Inflammatory macrophage treated with lipopolysaccharide for 1 hour (primary cell): ENCODE results near the gene HTR4.
"Not testable (repeated sequence)": the region's sequence is repeated elsewhere in the genome, so short reads cannot be mapped to it uniquely, and the experiment has no call there.

Experiments
- DNase-seq, 2 donors: peaks; one replicate each; pipeline ENCODE4 v3.0.0-alpha.2; 2020 to 2022

Gene HTR4

GRCh38 chr5:148529450-148529849, 124.9 kb downstream of the HTR4 start:
- DNase-seq = not testable (repeated sequence)

DNA sequence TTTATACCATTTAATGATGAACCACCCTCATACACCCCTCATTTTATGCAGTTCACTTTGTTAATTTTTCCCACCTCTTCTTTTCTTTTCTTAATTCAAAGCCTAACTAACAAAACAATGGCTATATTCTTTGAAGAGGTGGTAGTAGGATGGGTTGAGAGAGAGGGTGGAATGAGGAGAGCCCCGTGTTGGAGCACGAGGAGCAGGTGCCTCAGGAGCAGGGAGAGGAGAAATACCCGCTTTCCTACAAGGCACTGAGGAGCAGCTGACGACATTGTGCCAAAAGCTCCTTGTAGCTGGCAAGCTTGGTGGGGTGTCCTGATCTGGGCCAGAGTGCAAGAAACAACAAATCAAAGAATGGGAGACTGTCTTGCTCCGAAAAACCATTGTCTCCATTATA, 129.6 kb downstream of the HTR4 start:
- no peak for DNase-seq

- DNase-seq = no peak
Observed at GRCh38 chr5:148523139-148523538, 131.2 kb downstream of the HTR4 start.

DNA sequence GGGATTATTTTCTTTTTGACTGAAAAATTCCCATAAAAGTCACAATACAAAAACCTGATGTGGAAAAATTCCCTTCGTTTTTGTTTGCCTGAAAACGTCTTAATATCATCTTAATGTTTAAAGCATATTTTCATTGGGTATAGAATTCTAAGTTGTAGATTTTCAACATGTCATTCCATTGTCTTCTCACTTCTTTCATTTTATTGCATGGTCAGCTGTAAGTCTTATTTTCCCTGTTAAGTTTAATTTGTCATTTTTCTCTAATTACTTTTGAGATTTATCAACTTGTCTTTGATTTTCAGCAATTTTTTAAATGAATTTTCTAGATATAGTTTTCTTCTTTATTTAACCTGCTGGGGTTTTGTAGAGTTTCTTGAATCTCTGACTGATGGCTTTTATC, 138.9 kb downstream of the HTR4 start:
- no peak for DNase-seq

DNA sequence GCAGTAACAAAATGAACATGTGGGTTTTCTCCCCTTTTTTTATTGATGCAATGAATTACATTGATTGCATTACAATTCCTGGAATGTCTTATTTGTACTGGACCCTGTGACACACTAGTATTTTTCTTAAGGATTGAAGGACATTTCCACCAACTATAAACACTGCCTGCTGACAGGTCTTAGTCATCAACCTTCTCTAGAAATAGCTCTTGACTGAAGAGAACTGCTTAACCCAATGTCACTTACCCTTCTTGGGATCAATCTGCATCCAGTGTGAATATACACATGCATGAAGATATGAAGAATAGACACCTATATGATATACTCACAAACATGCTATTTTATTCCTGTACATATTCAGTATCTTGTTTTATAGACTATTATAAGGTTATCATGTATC, 140.0 kb downstream of the HTR4 start:
- DNase-seq = no peak

- DNase-seq = no peak
Observed at GRCh38 chr5:148512498-148512897, 141.8 kb downstream of the HTR4 start.

- no peak for DNase-seq
Observed at GRCh38 chr5:148511810-148512347, 142.4 kb downstream of the HTR4 start.

GRCh38 chr5:148509893-148510292, 144.4 kb downstream of the HTR4 start:
- no peak for DNase-seq

DNA sequence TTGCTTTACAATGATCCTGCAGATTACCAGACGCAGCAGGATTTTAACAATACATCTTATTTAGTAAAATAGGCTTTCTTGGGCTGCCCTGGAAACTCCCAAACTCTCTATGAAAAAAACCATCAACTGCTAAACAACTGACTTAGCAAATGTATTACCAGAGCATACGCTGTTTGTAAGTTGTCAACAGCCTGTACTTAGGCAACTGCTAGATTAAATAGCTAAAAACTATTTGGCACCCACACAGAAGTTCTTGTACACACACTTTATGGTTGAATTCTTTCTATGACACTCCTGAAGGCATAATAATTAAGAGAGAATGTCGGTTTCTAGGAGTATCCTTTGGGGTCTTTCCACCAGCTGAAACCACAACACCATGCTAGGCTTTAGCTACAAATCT, 146.7 kb downstream of the HTR4 start:
- DNase-seq = no peak

- no peak for DNase-seq
Observed at GRCh38 chr5:148499452-148499851, 154.9 kb downstream of the HTR4 start.

DNA sequence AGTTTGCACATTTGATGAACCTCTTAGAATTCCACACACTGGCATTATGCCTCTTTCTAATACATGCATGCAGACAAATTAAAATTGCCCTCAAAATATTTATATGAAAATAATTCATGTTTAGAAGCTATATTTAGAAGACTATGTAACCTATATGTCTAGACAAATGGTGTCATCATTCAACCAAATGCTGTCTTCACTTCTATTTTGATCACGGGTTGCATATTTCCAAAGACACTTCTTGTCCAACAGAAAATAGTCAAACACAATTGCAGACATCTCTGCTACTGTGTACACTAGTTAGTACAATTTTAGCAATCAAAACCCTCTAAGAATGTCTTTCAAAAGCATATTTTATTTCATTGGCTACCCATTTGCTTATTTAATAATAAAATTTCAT, 156.6 kb downstream of the HTR4 start:
- DNase-seq = no peak

DNA sequence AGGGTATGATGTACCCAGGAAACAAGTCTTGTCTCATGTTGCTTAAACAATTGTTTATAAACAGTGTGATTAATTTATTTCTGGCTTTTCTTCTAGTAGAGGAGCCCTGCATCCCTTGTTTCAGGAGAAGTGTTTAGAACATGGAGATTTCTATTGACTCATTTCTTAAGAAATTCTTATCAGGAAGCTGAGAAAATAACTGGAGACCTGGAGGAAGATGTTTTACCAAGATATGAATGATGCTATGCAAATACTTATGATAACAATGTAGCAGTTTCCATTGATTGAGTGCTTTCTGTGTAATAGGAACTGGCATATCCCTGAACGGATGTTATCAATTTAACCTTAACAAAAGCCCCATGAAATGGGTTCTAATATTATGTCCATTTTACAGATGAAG, 162.0 kb downstream of the HTR4 start:
- no peak for DNase-seq

DNA sequence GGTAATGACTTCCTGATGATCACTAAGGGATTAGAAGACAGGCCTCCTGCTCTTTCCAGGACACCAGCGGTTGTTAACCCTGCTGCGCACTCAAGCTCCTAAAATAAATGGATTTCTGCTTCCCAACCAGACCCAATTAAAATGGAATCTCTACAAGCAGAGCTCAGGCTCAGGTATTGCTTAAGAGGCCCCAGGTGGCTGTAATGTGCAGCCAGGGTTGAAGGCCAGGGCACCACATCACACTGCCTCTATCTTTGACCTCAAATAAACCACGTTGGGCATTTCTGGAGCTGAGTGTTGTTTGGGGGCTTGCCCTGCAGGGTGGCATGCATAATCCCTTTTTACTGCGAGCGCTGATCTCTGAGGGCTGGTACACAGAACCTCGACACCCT, 162.5 kb downstream of the HTR4 start:
- no peak for DNase-seq

DNA sequence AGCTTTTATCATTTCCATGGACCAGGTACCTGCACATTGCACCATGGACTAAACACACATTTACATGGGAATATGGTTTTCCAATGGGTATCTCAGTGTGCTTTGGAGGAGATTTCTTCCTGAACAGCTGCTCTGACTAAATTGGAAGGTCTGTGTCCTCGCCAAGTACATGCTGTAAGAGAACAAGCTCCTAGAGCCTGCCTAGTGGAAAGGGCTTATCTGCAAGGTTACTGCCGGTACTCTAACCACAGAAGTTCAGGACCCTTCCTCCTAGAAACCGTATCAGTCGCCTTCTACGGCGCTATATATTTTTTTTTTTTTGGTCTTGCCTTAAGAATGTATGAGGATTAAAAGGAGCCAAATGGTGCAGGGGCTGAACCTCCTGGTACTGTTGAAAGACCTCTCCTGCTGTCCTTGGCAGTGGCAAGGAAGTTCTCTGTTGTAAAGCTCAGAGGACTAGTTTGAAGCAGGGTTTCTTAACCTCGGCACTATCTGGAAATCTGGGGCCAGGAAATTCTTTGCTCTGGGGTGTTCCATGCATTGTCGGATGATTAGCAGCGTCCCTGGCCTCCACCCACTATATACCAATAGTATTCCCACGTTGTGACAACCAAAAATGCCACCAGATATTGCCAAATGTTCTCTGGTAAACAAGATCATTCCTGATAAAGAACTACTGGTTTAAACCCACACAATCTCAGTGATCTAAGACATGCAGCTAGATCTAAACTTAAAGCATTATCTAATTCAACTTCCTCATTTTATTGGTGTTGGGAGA, 163.1 kb downstream of the HTR4 start:
- peak; percentile 10 to 56 for DNase-seq

DNA sequence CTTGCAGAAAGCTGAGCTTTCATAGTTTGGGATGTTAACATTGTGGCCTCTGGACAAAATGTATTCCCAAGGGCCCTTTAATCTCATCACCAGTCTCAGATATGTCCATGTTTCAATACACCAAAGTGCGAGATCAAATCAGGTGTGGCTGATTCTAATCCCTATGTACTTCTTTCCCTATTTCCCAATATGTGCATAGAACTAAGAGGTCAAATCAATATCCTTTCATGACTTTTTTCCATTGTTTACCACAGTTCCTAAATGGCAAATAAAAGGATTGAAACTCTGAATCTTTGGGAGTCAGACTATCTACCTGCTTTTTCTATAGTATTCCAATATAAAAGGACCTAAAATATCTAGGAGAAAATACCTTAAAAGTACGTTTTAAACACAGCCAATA, 165.6 kb downstream of the HTR4 start:
- DNase-seq = no peak

DNA sequence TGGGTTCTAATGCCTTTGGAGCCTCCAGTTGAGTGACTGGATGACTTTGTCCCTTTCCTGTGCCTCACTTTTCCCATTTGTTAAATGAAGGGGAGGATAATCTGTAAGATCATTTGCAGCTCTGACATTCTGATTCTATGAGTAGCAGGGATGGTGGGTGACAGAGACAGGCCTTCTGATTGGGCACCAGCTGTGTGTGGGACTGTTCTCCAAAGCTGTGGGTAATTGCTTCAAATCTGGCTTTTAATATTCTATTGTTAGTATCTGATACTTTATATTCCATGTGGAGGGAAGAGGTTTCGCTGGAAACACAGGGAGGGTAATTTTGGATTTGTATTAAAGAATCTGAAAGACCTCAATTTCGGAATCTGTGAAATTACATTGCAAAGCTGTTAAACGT, 167.9 kb downstream of the HTR4 start:
- no peak for DNase-seq

- DNase-seq = no peak
Observed at GRCh38 chr5:148484651-148485050, 169.7 kb downstream of the HTR4 start.

GRCh38 chr5:148483750-148484149, 170.6 kb downstream of the HTR4 start:
- DNase-seq = no peak

- peak; percentile 29 to 74 for DNase-seq
Observed at GRCh38 chr5:148482697-148483462, 171.4 kb downstream of the HTR4 start.

DNA sequence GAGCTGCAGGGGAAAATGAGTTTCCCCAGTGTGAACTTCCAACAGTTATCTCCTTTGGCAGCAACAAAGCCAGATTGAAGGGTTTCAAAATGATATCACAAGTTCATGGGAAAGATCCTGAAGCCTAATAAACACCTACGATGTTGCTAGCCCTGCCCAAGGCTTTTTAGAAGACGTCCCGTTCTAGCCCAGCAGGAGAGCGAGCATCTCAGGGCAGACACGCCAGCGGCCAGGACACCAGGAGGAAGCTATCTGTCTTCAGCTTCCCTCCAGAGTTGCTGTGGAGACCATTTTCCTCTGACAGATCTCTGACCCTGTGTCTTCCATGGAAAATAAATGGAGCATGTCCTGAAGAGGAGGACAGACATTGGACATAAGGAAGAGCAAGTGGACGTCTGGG, 172.1 kb downstream of the HTR4 start:
- no peak for DNase-seq

DNA sequence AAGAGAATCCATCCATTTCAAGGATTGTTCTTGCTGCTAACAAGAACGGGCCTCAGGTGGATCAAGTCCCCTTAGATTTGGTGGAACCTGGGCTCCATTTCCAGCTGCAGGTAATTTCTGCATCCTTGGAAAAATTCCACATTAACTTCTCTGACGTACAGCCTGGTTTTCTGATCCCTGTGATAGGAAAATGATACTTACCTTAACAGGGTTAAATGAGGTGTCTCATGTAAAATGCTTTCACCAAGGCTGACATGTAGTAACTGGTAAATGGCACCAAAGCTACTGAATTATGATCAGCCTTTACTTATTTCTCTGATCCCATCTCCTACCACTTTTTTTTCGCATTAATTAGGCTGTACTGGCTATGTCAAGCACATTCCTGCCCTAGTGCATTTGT, 176.9 kb downstream of the HTR4 start:
- no peak for DNase-seq

DNA sequence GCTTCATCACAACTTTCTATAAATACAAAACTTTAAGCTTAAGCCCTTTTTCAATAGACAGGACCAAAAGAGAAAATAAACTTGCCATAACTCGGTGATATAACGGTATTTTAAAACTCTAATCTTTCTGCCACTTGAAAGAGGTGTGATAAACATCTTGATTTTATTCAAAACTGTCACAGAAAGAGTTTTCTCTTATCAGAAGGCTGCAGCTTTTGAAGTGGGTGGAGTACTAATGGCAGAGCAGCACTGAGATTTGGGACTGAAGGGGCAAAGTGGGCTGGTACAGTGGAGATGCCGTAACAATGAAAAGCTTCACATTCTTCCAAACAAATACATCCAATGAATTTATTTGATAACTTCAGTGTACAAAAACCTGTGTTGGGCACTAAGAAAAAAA, 178.0 kb downstream of the HTR4 start:
- DNase-seq = no peak

GRCh38 chr5:148474025-148474511, 180.3 kb downstream of the HTR4 start:
- DNase-seq = no peak

DNA sequence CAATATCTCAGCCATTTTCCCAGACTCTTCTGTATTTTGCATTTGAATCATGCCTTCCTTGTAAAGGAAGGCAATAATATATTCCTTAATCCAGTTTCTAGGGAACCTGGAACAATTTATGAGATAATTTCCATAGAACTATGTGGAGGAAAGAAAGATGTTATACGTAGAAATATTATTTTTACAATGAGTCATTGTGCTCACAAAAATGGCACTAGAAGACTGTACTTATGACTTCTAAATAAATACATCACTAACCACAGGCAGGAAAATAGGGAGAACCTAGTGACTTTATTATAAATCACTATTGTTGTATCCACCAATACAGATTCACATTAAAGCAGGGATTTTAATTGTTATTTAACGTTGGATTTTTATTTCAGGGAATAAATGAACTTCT, 182.9 kb downstream of the HTR4 start:
- DNase-seq = no peak
